B cell (primary cell): ENCODE results near the gene SUV39H2.

Experiments
- EZH2 ChIP-seq: IDR thresholded peaks from 2 replicates; pipeline ENCODE4 v1.6.1; 2012; ENCODE audit warnings: borderline replicate concordance, low read depth, mild to moderate bottlenecking, moderate library complexity, low read length; ENCODE audit not compliant: insufficient read depth, poor library complexity, severe bottlenecking
- TF ChIP-seq, protein P1 (sequence below): fragments of 200-600 bp; IDR thresholded peaks from one replicate; pipeline ENCODE4 v1.8.0; 2022; ENCODE audit warnings: antibody characterized with exemption, mild to moderate bottlenecking

GRCh38 chr10:14858338-14858960, 20.2 kb upstream of the SUV39H2 start:
- TF ChIP-seq EZH2, result no peak
- TF ChIP-seq, protein P1, sequence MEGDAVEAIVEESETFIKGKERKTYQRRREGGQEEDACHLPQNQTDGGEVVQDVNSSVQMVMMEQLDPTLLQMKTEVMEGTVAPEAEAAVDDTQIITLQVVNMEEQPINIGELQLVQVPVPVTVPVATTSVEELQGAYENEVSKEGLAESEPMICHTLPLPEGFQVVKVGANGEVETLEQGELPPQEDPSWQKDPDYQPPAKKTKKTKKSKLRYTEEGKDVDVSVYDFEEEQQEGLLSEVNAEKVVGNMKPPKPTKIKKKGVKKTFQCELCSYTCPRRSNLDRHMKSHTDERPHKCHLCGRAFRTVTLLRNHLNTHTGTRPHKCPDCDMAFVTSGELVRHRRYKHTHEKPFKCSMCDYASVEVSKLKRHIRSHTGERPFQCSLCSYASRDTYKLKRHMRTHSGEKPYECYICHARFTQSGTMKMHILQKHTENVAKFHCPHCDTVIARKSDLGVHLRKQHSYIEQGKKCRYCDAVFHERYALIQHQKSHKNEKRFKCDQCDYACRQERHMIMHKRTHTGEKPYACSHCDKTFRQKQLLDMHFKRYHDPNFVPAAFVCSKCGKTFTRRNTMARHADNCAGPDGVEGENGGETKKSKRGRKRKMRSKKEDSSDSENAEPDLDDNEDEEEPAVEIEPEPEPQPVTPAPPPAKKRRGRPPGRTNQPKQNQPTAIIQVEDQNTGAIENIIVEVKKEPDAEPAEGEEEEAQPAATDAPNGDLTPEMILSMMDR, result no peak
